PC-9 (cell line): Measurements from ENCODE around the gene DTX1.

ENCODE experiments used
- EZH2 ChIP-seq: fragments of 200-600 bp; sonication (generic); IDR thresholded peaks from 2 replicates; pipeline ENCODE4 v1.8.0; 2017; ENCODE audit warnings: antibody characterized with exemption, low read depth
- TF ChIP-seq, protein P1 (sequence below): fragments of 200-600 bp; sonication (generic); conservative IDR thresholded peaks from 2 replicates; pipeline ENCODE4 v1.6.1; 2017; ENCODE audit warnings: mixed run types, antibody characterized with exemption, mild to moderate bottlenecking, moderate library complexity

DNA sequence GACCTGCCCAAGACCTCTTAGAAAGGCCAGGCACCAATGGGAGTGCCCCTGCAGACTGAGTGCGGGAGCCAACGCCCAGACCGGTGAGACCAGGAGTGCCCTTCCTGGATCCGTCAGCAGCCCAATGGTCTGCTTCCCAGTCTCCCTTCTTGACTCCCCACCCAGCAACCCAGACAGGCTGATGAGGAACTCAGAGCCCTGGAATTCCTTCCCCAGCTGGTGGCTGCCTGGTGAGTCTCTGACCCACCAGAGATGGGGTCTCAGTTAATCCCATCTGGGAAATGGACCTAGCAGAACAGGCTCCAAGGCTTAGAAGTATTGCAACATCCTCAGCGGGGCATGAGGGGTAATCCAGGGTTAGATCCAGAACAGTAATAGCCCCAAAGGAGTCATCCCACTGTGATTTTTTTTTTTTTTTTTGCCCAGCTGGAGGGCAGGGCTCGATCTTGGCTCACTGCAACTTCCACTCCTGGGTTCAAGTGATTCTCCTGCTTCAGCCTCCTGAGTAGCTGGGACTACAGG is 80.5 kb downstream of the DTX1 start:
- TF ChIP-seq, protein P1, sequence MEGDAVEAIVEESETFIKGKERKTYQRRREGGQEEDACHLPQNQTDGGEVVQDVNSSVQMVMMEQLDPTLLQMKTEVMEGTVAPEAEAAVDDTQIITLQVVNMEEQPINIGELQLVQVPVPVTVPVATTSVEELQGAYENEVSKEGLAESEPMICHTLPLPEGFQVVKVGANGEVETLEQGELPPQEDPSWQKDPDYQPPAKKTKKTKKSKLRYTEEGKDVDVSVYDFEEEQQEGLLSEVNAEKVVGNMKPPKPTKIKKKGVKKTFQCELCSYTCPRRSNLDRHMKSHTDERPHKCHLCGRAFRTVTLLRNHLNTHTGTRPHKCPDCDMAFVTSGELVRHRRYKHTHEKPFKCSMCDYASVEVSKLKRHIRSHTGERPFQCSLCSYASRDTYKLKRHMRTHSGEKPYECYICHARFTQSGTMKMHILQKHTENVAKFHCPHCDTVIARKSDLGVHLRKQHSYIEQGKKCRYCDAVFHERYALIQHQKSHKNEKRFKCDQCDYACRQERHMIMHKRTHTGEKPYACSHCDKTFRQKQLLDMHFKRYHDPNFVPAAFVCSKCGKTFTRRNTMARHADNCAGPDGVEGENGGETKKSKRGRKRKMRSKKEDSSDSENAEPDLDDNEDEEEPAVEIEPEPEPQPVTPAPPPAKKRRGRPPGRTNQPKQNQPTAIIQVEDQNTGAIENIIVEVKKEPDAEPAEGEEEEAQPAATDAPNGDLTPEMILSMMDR = no peak
- no peak for TF ChIP-seq EZH2
